Raji (cell line): Measurements from ENCODE around the gene AMH.

Source experiments
- POLR2A ChIP-seq: IDR thresholded peaks from 2 replicates; pipeline ENCODE4 v1.6.1; 2011; ENCODE audit warnings: low read depth, low read length, control low read depth; ENCODE audit not compliant: insufficient read depth

AMH gene

DNA sequence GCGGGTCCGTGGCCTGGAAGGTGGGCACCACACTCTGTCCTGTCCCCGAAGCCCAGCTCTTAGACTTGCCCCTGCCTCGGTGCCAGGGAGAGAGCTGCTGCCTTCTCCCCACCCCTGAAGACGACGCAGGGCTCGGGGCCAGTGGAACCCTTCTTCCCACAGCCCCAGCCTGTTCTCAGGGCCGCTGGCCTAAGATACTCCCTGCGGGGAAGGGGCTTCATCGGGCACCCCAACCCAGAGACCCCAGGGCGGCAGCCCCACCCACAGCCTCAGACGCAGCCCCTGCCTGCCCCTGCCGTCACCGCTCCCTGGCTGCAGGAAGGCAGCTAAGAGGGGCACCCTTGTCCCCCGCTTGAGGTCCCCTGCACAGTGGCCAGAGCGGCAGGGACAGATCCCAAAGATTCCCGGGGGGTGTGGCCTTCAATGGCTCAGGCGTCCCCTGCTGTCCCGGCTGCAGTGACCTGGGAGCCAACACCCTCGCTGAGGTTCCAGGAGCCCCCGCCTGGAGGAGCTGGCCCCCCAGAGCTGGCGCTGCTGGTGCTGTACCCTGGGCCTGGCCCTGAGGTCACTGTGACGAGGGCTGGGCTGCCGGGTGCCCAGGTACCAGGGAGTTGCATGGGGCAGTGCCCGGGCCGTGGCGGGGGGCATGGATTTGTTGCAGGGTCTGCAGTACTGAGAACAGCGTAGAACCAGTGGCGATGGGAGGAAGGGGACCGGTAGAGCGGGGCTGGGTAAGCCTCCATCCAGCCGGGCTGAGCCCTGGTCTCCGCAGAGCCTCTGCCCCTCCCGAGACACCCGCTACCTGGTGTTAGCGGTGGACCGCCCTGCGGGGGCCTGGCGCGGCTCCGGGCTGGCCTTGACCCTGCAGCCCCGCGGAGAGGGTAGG, 1.0 kb downstream of the AMH start:
- no peak for TF ChIP-seq POLR2A

DNA sequence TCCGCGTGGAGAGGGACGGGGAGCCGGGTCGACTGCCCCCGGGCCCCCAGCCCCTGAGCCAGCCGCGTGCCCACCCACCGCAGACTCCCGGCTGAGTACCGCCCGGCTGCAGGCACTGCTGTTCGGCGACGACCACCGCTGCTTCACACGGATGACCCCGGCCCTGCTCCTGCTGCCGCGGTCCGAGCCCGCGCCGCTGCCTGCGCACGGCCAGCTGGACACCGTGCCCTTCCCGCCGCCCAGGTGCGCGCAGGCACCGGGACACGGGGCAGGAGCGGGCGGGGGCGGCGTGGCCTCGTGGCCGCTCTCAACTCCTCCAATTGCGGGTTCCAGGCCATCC, 1.6 kb downstream of the AMH start:
- TF ChIP-seq POLR2A: no peak

- TF ChIP-seq POLR2A: no peak
These were observed 2.3 kb downstream of the AMH start for GRCh38 chr19:2251106-2252054.

DNA sequence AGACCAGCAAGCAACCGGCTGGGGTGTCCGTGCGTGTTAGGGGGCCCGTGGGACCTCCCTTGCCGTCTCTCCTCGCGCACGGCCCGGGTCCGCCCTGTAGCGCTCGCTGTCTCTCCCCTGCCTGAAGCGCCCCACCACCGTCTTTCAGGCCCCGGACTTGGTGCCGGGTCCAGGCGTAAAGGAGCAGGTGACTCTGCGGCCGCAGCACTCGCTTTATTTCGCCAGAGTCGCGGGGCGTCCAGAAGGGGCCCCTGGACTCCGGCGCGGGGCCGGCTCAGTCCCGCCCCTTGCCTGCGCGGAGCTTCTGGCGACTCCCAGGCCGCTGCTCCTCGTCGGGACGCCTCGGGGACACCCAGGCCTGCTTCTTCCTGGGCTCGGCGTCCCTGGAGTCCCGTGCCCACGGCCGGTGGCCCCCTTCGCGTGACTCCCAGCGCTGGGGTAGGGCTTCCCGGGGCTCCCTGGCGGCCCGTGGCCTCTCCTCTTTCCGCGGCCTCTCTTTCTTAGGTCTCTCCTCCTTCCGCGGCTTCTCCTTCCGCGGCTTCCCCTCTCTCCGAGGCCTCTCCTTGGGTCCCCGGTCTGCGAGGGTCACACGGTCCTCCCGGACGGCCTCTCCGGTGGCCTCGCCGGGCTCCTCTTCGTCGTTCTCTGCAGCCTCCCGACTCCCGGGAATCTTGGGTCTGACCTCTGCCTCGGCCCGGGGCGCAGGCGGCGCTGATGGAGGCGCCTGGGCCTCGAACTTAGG, 3.1 kb downstream of the AMH start:
- TF ChIP-seq POLR2A: no peak

GRCh38 chr19:2252797-2253105, 3.6 kb downstream of the AMH start:
- TF ChIP-seq POLR2A: no peak

- no peak for TF ChIP-seq POLR2A
These were observed 4.3 kb downstream of the AMH start for GRCh38 chr19:2253106-2254063.

- TF ChIP-seq POLR2A: no peak
These were observed 5.1 kb downstream of the AMH start for GRCh38 chr19:2254064-2254872.

DNA sequence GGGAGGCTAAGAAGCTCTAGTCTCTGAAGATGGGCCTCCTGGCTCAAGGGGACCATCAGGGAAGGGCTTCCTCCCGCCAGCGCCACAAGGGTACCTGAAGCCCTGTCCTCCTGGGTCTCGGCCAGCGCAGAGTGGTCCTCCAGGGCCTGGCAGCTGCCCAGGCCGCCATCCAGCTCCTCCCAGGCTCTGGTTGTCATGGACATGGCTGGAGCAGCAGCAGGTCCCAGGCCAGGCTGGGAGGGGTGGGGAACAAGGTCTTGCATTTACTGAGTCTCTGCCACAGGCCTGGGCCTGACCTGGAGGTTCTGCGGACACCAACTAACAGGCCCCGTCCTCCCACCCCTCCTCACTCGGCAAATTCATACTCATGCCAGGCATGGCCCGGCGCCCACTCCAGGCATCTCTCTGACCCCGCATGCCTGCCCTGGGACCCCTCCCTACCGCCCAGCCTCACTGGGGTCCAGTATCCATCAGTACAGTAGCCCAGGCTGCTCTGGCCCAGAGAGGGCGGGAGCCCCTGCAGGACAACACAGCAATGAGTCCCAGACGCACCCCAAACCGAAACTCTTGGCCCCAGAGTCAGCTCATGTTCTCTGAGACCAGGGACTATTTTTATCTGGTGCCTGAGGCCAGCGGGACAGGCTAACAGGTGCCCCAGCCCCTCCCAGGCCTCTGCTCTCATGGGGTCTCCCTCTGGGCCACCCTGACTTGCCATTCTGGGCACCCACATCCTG, 6.2 kb downstream of the AMH start:
- TF ChIP-seq POLR2A: no peak

DNA sequence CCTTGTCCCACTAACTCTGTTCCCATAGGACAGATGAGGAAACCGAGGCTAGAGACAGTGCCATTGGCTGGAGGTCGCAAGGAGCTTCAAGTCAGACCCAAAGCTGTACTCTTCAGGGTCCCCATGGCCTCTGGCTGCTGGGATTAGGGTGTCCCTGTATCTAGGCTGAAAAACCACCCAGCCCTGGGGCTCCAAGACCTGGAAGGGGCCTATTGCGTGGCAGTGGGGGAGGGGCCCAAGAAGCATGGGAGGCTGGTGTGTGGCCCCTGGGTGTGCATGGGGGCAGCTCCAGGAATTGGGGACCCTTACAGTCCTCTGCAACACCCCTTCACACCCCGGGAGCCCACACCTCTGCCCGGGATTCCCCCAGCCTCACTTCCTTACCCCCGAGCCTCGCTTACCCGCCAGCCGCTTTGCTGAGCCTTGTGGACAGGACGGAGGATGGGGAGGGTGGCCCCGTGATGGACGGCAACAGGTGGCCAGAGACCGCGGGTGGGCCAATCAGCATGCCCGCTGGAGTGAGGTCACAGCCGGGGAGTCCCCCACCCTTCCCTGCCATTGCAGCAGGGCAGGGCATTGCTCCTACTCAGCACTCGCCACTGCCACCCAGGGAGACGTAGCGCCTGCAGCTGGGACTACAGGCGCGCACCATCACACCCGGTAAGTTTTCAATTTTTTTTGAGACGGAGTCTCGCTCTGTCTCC, 7.0 kb downstream of the AMH start, which contains the start of gene JSRP1:
TSS of gene JSRP1 (minus strand) at position 436 of the 704 bp plus-strand sequence. CDS start 1,103 bp downstream, outside the sequence.
- TF ChIP-seq POLR2A: peak; percentile 55

GRCh38 chr19:2259336-2259735, 10.2 kb downstream of the AMH start:
- no peak for TF ChIP-seq POLR2A

DNA sequence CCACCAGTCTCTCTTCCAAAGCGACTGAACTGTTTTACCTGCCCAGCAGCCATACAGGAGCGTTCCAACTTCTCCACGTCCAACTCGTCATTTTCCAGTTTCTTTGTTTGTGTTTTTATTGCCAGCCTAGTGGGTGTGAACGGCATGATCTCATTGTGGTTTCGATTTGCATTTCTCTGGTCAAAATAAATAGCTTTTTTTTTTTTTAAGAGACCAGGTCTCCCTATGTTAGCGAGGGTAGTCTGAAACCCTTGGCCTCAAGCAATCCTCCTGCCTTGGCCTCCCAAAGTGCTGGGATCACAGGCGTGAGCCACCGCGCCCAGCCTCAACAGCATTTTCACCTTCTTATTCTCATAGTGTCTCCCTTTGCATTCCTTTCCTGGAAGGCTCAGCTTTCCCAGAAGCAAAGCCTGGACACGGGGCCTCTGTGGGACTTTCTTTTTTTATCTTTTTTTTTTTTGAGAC, 11.2 kb downstream of the AMH start:
- TF ChIP-seq POLR2A: no peak
